Neural progenitor cell (in vitro differentiated cells): ENCODE results near the gene TYRO3.

Experiments
- CTCF ChIP-seq: fragments of 200-600 bp; sonication (generic); IDR thresholded peaks from 2 replicates; pipeline ENCODE4 v1.5.1; 2017; ENCODE audit warnings: antibody characterized with exemption, mild to moderate bottlenecking
- EZH2 ChIP-seq: fragments of 200-600 bp; sonication (generic); IDR thresholded peaks from 2 replicates; pipeline ENCODE4 v1.6.1; 2017; ENCODE audit warnings: antibody characterized with exemption, mild to moderate bottlenecking, moderate library complexity
- EZH2phosphoT487 ChIP-seq: fragments of 200-600 bp; sonication (generic); IDR thresholded peaks from 2 replicates; pipeline ENCODE4 v1.6.1; 2017; ENCODE audit warnings: antibody characterized with exemption

GRCh38 chr15:41550066-41550775, 8.8 kb upstream of the TYRO3 start:
- no peak for TF ChIP-seq CTCF
- TF ChIP-seq EZH2: no peak
- TF ChIP-seq EZH2phosphoT487: no peak
